PFSK-1 (cell line): ENCODE data around the gene ZNF619.
A peak's percentile ranks its signal among the peaks of the same experiment; 100 is the strongest.

Experiments used
- FOXP2 ChIP-seq: optimal IDR thresholded peaks from 2 replicates; pipeline ENCODE3; 2011; ENCODE audit warnings: borderline replicate concordance, control low read depth, inconsistent platforms; ENCODE audit not compliant: insufficient read depth; ENCODE audit errors: extremely low read length, extremely low read depth
- POLR2AphosphoS5 ChIP-seq: IDR thresholded peaks from 2 replicates; pipeline ENCODE4 v1.6.1; 2012; ENCODE audit warnings: low read depth, mild to moderate bottlenecking, control low read depth, low read length, moderate library complexity
- SIN3A ChIP-seq: IDR thresholded peaks from 2 replicates; pipeline ENCODE4 v1.6.1; 2012; ENCODE audit warnings: mild to moderate bottlenecking, low read length, moderate library complexity, borderline replicate concordance; ENCODE audit not compliant: insufficient read depth
- TAF1 ChIP-seq: IDR thresholded peaks from 2 replicates; pipeline ENCODE4 v1.6.1; 2012; ENCODE audit warnings: low read length, control low read depth, borderline replicate concordance; ENCODE audit not compliant: insufficient read depth
- TF ChIP-seq, protein P1 (sequence below), 2 experiments: IDR thresholded peaks; 2 replicates each; pipeline versions ENCODE4 v1.6.1 to v1.8.0; 2011 to 2012; ENCODE audit warnings: low read depth in 2 of 2, low read length in 2 of 2, control low read depth in 1 of 2, inconsistent platforms in 1 of 2, mild to moderate bottlenecking in 1 of 2, moderate library complexity in 1 of 2; ENCODE audit not compliant: insufficient read depth in 1 of 2

The ZNF619 gene

GRCh38 chr3:40461161-40461560 is 15.8 kb upstream of the ZNF619 start:
- TF ChIP-seq TAF1 (no peak), POLR2AphosphoS5 (no peak; the same call in 1 of the 2 replicates), FOXP2 (no peak), SIN3A (no peak)
- TF ChIP-seq, protein P1, sequence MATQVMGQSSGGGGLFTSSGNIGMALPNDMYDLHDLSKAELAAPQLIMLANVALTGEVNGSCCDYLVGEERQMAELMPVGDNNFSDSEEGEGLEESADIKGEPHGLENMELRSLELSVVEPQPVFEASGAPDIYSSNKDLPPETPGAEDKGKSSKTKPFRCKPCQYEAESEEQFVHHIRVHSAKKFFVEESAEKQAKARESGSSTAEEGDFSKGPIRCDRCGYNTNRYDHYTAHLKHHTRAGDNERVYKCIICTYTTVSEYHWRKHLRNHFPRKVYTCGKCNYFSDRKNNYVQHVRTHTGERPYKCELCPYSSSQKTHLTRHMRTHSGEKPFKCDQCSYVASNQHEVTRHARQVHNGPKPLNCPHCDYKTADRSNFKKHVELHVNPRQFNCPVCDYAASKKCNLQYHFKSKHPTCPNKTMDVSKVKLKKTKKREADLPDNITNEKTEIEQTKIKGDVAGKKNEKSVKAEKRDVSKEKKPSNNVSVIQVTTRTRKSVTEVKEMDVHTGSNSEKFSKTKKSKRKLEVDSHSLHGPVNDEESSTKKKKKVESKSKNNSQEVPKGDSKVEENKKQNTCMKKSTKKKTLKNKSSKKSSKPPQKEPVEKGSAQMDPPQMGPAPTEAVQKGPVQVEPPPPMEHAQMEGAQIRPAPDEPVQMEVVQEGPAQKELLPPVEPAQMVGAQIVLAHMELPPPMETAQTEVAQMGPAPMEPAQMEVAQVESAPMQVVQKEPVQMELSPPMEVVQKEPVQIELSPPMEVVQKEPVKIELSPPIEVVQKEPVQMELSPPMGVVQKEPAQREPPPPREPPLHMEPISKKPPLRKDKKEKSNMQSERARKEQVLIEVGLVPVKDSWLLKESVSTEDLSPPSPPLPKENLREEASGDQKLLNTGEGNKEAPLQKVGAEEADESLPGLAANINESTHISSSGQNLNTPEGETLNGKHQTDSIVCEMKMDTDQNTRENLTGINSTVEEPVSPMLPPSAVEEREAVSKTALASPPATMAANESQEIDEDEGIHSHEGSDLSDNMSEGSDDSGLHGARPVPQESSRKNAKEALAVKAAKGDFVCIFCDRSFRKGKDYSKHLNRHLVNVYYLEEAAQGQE (IDR thresholded peaks at IDR 0.05; ENCODE audit: insufficient read depth in 1 of 2, low read depth in 2 of 2, low read length in 2 of 2), result no peak

- TF ChIP-seq SIN3A, result no peak
- no peak for TF ChIP-seq TAF1
- TF ChIP-seq FOXP2, result no peak
These were observed 13.3 kb upstream of the ZNF619 start for GRCh38 chr3:40463579-40463978.

- TF ChIP-seq, protein P1 (IDR thresholded peaks at IDR 0.05; ENCODE audit: insufficient read depth in 1 of 2, low read depth in 2 of 2, low read length in 2 of 2), result no peak
- no peak for TF ChIP-seq TAF1
- TF ChIP-seq POLR2AphosphoS5, result peak; percentile 17; the same call in 1 of the 2 replicates
These were observed 12.4 kb upstream of the ZNF619 start for GRCh38 chr3:40464339-40465110.

- TF ChIP-seq FOXP2 (no peak), POLR2AphosphoS5 (no peak), SIN3A (no peak), TAF1 (no peak)
- TF ChIP-seq, protein P1 (IDR thresholded peaks at IDR 0.05; ENCODE audit: insufficient read depth in 1 of 2, low read depth in 2 of 2, low read length in 2 of 2), result no peak
These were observed 11.9 kb upstream of the ZNF619 start for GRCh38 chr3:40465111-40465407.

DNA sequence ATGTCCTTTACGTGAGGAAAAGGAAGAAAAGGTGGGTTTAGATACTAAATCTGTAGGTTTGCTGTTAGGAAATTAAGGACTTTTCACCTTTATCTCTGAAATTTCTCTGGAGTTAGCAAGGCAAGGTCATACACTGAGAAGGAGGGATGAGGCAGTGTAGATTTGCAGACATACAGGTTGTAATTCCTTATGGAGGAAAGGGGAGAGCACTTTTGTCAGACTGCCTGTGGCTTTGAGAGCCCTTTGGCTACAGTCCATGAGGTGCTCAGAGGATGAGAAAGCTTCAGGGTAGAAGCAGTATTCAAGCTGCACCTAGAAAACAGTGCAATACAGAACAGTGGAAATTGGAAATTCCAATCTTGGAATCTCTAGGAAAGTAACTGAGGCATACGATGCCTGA is 11.5 kb upstream of the ZNF619 start:
- no peak for TF ChIP-seq SIN3A
- no peak for TF ChIP-seq TAF1
- TF ChIP-seq FOXP2, result no peak
- TF ChIP-seq, protein P1 (IDR thresholded peaks at IDR 0.05; ENCODE audit: insufficient read depth in 1 of 2, low read depth in 2 of 2, low read length in 2 of 2), result no peak
- TF ChIP-seq POLR2AphosphoS5, result no peak
